ENCODE measurements around the gene USP9X. TPM values are rescaled to one million over a fixed set of nuclear protein-coding genes. Genes with fewer than 3 reads are reported as not detected.
"Not testable (repeated sequence)": the region's sequence is repeated elsewhere in the genome, so short reads cannot be mapped to it uniquely, and the experiment has no call there.

USP9X gene
- total RNA-seq, 1 donor from 2014 or later, result 120 TPM

- no peak for DNase-seq (ENCODE audit: low read depth, low spot score)
Observed at GRCh38 chrX:41121766-41122165, 36.5 kb downstream of the USP9X start.

GRCh38 chrX:41122664-41123257 lies 37.5 kb downstream of the USP9X start:
- DNase-seq (ENCODE audit: low read depth, low spot score), result no peak

GRCh38 chrX:41127477-41128192 lies 42.4 kb downstream of the USP9X start:
- no peak for DNase-seq (ENCODE audit: low read depth, low spot score)

GRCh38 chrX:41128955-41129354 lies 43.7 kb downstream of the USP9X start:
- no peak for DNase-seq (ENCODE audit: low read depth, low spot score)

GRCh38 chrX:41131766-41132165 lies 46.5 kb downstream of the USP9X start:
- DNase-seq (ENCODE audit: low read depth, low spot score), result no peak

GRCh38 chrX:41133551-41133950 lies 48.3 kb downstream of the USP9X start:
- no peak for DNase-seq (ENCODE audit: low read depth, low spot score)

- no peak for DNase-seq (ENCODE audit: low read depth, low spot score)
Observed at GRCh38 chrX:41137589-41137988, 52.3 kb downstream of the USP9X start.

- no peak for DNase-seq (ENCODE audit: low read depth, low spot score)
Observed at GRCh38 chrX:41142130-41142910, 57.1 kb downstream of the USP9X start.

- DNase-seq (ENCODE audit: low read depth, low spot score), result no peak
Observed at GRCh38 chrX:41144873-41145272, 59.6 kb downstream of the USP9X start.

- DNase-seq (ENCODE audit: low read depth, low spot score), result peak; percentile 27
Observed at GRCh38 chrX:41145920-41146608, 60.8 kb downstream of the USP9X start.

GRCh38 chrX:41148553-41148952 lies 63.3 kb downstream of the USP9X start:
- DNase-seq (ENCODE audit: low read depth, low spot score), result peak; percentile 8

GRCh38 chrX:41150043-41150442 lies 64.8 kb downstream of the USP9X start:
- no peak for DNase-seq (ENCODE audit: low read depth, low spot score)

- DNase-seq (ENCODE audit: low read depth, low spot score), result not testable (repeated sequence)
Observed at GRCh38 chrX:41151726-41152125, 66.5 kb downstream of the USP9X start.

- no peak for DNase-seq (ENCODE audit: low read depth, low spot score)
Observed at GRCh38 chrX:41152221-41152620, 67.0 kb downstream of the USP9X start.

- no peak for DNase-seq (ENCODE audit: low read depth, low spot score)
Observed at GRCh38 chrX:41153448-41153847, 68.2 kb downstream of the USP9X start.

GRCh38 chrX:41153957-41154356 lies 68.7 kb downstream of the USP9X start:
- DNase-seq (ENCODE audit: low read depth, low spot score), result no peak

GRCh38 chrX:41164449-41164848 lies 79.2 kb downstream of the USP9X start:
- no peak for DNase-seq (ENCODE audit: low read depth, low spot score)

GRCh38 chrX:41167888-41168287 lies 82.6 kb downstream of the USP9X start:
- no peak for DNase-seq (ENCODE audit: low read depth, low spot score)

GRCh38 chrX:41176263-41176662 lies 91.0 kb downstream of the USP9X start:
- DNase-seq (ENCODE audit: low read depth, low spot score), result no peak

- no peak for DNase-seq (ENCODE audit: low read depth, low spot score)
Observed at GRCh38 chrX:41177297-41177696, 92.1 kb downstream of the USP9X start.

- DNase-seq (ENCODE audit: low read depth, low spot score), result no peak
Observed at GRCh38 chrX:41178201-41178600, 93.0 kb downstream of the USP9X start.

All from pulmonary artery endothelial cell (primary cell).